HK-2 (cell line): Measurements from ENCODE around the gene GRIP1.

ENCODE experiments used
- DNase-seq: peaks from one replicate; pipeline ENCODE4 v3.0.0-alpha.2; 2018; ENCODE audit not compliant: unreplicated experiment

GRIP1 gene

GRCh38 chr12:66449531-66449930 is 229.3 kb downstream of the GRIP1 start:
- DNase-seq: no peak

- no peak for DNase-seq
Measured at GRCh38 chr12:66447643-66448042, 231.2 kb downstream of the GRIP1 start.

GRCh38 chr12:66446276-66446675 is 232.6 kb downstream of the GRIP1 start:
- DNase-seq: no peak

GRCh38 chr12:66441905-66442559 is 236.8 kb downstream of the GRIP1 start:
- DNase-seq: no peak

GRCh38 chr12:66438601-66439000 is 240.3 kb downstream of the GRIP1 start:
- DNase-seq: peak; percentile 3

GRCh38 chr12:66430106-66430505 is 248.8 kb downstream of the GRIP1 start:
- DNase-seq: no peak

GRCh38 chr12:66428870-66429269 is 250.0 kb downstream of the GRIP1 start:
- DNase-seq: no peak

GRCh38 chr12:66428261-66428660 is 250.6 kb downstream of the GRIP1 start:
- no peak for DNase-seq

GRCh38 chr12:66426696-66427095 is 252.2 kb downstream of the GRIP1 start:
- no peak for DNase-seq

- DNase-seq: no peak
Measured at GRCh38 chr12:66423266-66423665, 255.6 kb downstream of the GRIP1 start.

- no peak for DNase-seq
Measured at GRCh38 chr12:66418908-66419307, 260.0 kb downstream of the GRIP1 start.

- DNase-seq: no peak
Measured at GRCh38 chr12:66417217-66417616, 261.7 kb downstream of the GRIP1 start.

- peak; percentile 13 for DNase-seq
Measured at GRCh38 chr12:66409195-66409871, 269.5 kb downstream of the GRIP1 start.

GRCh38 chr12:66405395-66405794 is 273.5 kb downstream of the GRIP1 start:
- no peak for DNase-seq

GRCh38 chr12:66403746-66404145 is 275.1 kb downstream of the GRIP1 start:
- DNase-seq: no peak

GRCh38 chr12:66399911-66400306 is 279.0 kb downstream of the GRIP1 start:
- DNase-seq: no peak

GRCh38 chr12:66398931-66399910 is 279.7 kb downstream of the GRIP1 start:
- no peak for DNase-seq

- no peak for DNase-seq
Measured at GRCh38 chr12:66397574-66398290, 281.1 kb downstream of the GRIP1 start.

GRCh38 chr12:66393890-66394289 is 285.0 kb downstream of the GRIP1 start:
- DNase-seq: no peak

GRCh38 chr12:66392266-66392915 is 286.5 kb downstream of the GRIP1 start:
- no peak for DNase-seq

GRCh38 chr12:66388517-66388916 is 290.4 kb downstream of the GRIP1 start:
- DNase-seq: no peak
